Fibroblast of gingiva (primary cell): ENCODE measurements around the gene PPCDC.

ENCODE experiments used
- DNase-seq: peaks from one replicate; pipeline ENCODE4 v3.0.0-alpha.2; 2011; ENCODE audit warnings: low read depth

The PPCDC gene

GRCh38 chr15:75044258-75044878 lies 21.0 kb downstream of the PPCDC start:
- DNase-seq: no peak

DNA sequence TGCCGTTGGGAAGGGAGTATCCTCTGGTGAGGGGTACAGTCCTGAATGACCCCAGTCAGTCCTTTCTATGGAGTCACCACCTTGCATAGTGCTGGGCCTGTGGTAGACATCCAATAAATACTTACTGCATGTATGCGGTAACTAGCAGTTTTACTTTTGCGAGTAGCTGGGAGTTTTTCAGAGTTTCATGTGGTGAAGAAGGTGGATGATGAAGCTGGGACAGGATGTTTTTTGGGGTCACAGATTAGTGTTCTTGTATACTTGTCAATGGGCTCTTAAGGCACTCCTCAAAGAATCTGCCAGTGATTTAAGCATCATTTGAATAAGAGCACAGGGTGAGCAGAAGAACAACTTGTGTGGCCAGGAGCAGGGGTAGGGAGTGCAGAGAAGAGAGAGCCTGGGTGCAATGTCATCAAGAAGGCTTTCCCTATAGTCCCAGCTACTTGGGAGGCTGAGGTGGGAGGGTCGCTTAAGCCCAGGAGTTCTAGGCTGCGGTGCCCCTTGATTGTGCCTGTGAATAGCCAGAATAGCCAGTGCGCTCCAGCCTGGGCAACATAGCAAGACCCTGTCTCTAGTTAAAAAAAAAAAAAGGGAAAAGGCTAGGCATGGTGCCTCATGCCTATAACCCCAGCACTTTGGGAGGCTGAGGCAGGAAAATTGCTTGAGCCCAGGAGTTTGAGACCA lies 22.1 kb downstream of the PPCDC start:
- no peak for DNase-seq

DNA sequence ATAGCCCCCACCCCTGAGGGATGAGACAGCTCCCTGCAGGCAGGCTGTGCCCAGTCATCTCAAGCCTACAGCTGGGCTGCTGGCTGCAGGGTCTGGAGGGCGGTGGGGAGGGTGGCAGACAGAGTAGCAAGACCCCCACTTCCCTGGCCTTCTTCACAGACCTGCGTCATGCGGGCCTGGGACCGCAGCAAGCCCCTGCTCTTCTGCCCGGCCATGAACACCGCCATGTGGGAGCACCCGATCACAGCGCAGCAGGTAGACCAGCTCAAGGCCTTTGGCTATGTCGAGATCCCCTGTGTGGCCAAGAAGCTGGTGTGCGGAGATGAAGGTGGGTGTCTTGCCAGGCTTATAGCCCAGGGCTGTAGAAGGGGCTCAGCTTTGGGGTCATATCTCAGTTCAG lies 25.0 kb downstream of the PPCDC start:
- no peak for DNase-seq

DNA sequence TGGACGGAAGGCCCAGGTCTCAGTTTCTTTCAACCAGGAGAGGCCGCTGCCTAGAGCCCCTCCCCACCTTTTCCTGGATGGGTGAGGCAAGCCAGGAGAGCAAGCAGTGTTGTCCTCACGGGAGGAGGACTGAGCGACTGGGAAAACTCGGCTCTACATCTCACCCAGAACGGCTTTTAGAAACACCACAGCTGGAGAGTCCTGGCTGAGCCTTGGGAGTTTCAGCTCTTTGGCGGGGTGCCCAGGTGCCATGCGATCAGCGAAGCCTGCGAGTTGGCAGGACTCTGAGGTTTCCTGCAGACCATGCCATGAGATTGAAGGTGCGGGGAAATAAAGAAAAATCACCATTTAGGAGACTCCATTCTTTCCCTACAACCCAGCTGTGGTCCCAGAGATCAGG lies 26.0 kb downstream of the PPCDC start:
- peak; percentile 52 for DNase-seq

GRCh38 chr15:75050283-75050682 lies 26.9 kb downstream of the PPCDC start:
- DNase-seq: no peak

- DNase-seq: no peak
These were observed 27.8 kb downstream of the PPCDC start for GRCh38 chr15:75051191-75051608.

- DNase-seq: no peak
These were observed 28.3 kb downstream of the PPCDC start for GRCh38 chr15:75051711-75052110.

GRCh38 chr15:75052972-75053747 lies 29.8 kb downstream of the PPCDC start:
- no peak for DNase-seq

DNA sequence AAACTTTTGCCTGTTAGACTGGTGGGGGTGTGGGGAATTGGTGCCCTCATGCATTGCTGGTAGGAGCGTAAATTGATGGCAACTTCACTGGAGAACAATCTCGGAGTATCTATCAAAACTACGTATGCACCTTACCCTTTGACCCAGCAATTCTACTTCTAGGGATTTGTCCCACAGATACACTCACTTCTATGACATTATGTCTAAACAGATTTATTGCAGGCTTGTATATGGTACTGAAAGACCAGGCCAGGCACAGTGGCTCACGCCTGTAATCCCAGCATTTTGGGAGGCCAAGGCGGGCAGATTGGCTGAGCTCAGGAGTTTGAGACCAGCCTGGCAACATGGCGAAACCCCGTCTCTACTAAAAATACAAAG lies 30.3 kb downstream of the PPCDC start:
- DNase-seq: no peak

GRCh38 chr15:75054172-75054897 lies 30.9 kb downstream of the PPCDC start:
- no peak for DNase-seq

DNA sequence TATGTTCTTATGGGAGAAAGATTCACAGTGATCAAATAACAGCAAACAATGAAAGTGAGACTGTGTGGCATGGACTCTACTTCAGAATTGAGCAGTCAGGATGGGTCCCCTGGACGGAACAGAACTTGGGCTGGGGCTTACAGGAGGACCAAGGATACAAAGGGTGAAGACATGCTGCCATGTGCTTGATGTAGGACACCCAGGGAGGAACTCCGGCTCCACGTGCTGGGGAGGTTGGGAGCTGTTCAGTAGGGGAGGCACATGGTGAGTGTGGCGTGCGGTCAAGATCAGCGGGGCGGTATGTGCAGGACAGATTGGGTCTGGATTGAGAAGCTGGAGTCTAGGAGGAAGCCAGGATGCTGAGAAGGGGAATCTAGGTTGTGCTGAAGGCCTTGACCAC lies 32.6 kb downstream of the PPCDC start:
- DNase-seq: no peak

DNA sequence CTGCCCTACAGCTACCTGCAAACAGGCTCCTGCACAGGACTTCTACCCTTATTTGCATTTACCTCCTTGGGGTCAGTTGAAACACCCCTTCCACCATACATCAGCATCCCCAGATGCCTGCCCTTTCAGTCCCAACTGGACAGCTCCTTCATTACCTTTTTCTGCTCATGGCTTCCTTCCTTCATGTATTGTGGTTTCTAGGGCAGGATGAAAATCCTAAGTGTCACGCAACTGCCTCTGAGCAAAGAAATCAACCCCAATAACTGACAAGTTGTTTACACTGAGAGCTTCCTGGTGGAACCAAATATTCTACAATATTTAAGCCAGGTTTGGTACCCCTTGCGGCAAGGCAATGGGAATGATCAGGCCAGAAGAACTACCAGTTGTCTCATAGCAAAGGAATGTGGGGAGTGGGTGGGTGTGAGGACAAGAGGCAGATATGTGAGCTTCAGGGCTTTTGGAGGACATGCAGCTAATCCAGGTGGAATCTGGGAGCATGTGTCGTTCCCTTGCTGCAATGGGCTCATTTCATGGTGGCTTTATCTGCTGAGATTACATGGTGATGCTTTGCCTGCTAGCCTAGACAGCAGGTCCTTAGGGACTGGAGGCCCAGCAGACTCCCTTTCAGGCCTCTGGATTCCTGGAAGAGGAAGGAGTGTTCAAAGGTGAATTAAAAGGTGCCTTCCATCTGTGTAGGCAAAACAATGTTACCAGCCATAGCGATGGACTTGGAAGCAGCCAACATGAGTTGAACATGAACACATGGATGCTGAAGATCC lies 34.9 kb downstream of the PPCDC start:
- no peak for DNase-seq

DNA sequence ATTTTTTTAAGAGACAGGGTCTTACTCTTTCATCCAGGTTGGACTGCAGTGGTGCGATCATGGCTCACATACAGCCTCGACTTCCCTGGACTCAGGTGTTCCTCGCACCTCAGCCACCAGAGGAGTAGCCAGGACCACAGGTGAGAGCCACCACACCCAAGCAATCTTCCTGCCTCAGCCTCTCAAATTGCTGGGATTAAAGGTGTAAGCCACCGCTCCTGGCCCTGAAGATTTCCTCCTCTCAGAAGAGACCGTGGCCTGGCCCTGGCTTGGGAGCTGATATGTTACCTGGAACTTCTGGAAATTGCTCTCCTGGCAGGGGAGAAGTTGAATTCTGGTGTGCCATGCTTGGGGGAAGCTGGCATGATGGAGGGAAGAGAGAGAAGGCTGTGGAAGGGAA lies 36.2 kb downstream of the PPCDC start:
- no peak for DNase-seq

GRCh38 chr15:75061272-75061671 lies 37.9 kb downstream of the PPCDC start:
- no peak for DNase-seq

DNA sequence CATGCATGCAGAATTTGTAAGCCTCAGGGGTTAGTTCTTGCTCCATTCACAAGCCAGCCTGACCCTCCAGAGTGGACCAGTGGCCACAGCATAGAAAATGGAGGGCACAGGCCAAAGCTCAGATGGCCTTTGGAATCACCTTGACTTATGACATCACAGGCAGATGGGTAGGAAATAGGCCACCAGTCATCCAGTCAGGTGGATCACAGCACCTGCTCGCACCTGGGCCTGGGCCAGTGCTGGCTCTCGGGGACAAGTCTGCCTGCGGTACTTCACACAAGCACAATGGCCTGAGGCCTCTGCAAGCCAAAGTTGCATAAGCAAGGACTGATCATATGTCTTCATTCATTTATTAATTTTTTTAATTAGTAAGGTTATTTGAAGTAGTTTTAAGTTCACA lies 39.3 kb downstream of the PPCDC start:
- DNase-seq: no peak

DNA sequence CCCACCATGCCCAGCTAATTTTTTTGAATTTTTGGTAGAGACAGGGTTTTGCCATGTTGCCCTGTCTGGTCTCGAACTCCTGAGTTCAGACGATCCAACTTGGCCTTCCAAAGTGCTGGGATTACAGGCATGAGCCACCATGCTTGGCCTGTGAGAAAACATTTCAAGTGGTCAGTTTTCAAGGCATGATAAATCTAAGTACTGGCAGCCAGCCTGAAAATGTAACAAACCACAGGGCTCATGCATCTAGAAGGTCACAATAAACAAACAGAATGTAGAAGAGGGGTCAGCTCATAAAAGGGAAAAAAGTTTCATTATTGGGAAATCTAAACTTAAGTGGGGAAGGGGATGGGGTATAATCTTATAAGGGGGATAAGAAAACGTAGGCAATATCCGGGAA lies 39.9 kb downstream of the PPCDC start:
- peak; percentile 19 for DNase-seq

GRCh38 chr15:75063889-75064288 lies 40.5 kb downstream of the PPCDC start:
- no peak for DNase-seq

DNA sequence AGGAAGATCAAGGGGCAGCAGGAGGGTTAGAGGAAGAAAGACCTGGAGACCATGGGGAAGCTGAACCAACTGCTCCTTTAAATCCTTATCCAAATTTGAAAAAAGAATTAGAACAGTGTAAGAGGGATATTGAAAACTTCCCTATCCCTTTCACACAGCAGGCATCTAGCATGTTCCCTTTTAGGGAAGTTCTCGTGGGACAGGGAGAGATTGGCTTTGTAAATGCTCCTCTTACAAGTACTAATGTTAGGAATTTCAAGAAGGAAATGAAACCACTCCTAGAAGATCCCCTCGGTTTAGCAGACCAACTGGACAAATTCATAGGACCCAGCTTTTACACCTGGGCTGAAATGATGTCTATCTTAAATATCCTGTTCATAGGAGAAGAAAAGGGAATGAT lies 41.5 kb downstream of the PPCDC start:
- no peak for DNase-seq

- DNase-seq: no peak
These were observed 42.1 kb downstream of the PPCDC start for GRCh38 chr15:75065467-75065850.

- no peak for DNase-seq
These were observed 42.6 kb downstream of the PPCDC start for GRCh38 chr15:75065851-75066509.

DNA sequence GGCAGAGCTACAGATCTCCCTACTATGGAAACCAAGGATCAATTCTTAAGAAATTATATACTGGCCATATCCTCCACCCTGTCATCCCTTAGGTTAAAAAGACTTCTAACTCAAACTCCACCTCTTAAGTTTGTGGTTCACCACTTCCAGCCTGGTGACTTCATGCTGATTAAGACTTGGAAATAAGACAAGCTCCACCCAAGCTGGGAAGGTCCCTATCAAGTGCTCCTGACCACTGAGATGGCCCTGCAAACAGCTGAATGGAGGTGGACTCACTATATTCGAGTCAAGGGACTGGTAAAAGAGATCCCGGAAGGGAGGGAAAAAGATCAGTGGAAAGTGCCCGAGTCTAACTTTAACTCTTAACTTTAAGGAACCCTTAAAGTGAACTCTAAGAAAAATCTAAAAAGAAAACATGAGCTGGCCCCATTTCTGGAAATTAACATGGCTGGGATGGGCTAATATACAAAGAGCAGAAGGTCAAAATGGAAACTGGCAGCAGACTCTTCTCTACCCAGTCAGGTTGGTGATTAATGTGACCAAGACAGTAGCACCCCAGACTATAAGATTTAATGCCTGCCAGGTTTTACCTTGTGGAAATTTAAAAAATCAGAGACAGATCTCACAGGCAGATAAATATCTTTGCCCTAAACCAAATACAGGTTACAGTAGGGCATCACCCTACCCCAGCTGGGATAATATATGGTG lies 43.9 kb downstream of the PPCDC start:
- DNase-seq: no peak
